SK-N-SH (cell line): ENCODE data around the gene AGBL4.

Source experiments
- CTCF ChIP-seq: fragments of 200-600 bp; sonication (generic); IDR thresholded peaks from 2 replicates; pipeline ENCODE4 v1.6.1; 2017; ENCODE audit warnings: antibody characterized with exemption, mild to moderate bottlenecking, moderate library complexity
- EZH2phosphoT487 ChIP-seq: fragments of 200-600 bp; sonication (generic); IDR thresholded peaks from 2 replicates; pipeline ENCODE4 v1.6.1; 2017; ENCODE audit warnings: low read depth, mixed run types, mild to moderate bottlenecking, antibody characterized with exemption, moderate library complexity, borderline replicate concordance
- FOXM1 ChIP-seq: IDR thresholded peaks from 2 replicates; pipeline ENCODE4 v1.4.0; 2012; ENCODE audit warnings: low read depth, mild to moderate bottlenecking
- GATA2 ChIP-seq: sonication (generic); formaldehyde crosslinking; IDR thresholded peaks from 2 replicates; pipeline ENCODE4 v1.5.0; 2020; ENCODE audit warnings: mild to moderate bottlenecking, missing genetic modification reagents
- PBX3 ChIP-seq: IDR thresholded peaks from 2 replicates; pipeline ENCODE4; 2012
- POLR2AphosphoS5 ChIP-seq: IDR thresholded peaks from 2 replicates; pipeline ENCODE4 v1.6.1; 2012; ENCODE audit warnings: low read depth, low read length
- RCOR1 ChIP-seq: fragments of 150-350 bp; IDR thresholded peaks from 2 replicates; pipeline ENCODE4 v1.6.1; 2017; ENCODE audit warnings: antibody characterized with exemption, low read length
- SIN3A ChIP-seq: IDR thresholded peaks from 2 replicates; pipeline ENCODE4 v1.6.1; 2012; ENCODE audit warnings: low read depth, mild to moderate bottlenecking, low read length, moderate library complexity, borderline replicate concordance
- SMC3 ChIP-seq: IDR thresholded peaks from 2 replicates; pipeline ENCODE4 v1.6.1; 2012; ENCODE audit warnings: low read depth, low read length, improper control_type of control experiment
- TAF1 ChIP-seq: IDR thresholded peaks from 2 replicates; pipeline ENCODE4 v1.6.1; 2012; ENCODE audit warnings: low read depth, mild to moderate bottlenecking, low read length, moderate library complexity, borderline replicate concordance
- YY1 ChIP-seq: IDR thresholded peaks from 2 replicates; pipeline ENCODE4 v1.4.0; 2012; ENCODE audit warnings: low read depth, mild to moderate bottlenecking
- TF ChIP-seq, protein P1 (sequence below): IDR thresholded peaks from 2 replicates; pipeline ENCODE4 v1.6.1; 2012; ENCODE audit warnings: mild to moderate bottlenecking, low read depth, low read length, moderate library complexity

DNA sequence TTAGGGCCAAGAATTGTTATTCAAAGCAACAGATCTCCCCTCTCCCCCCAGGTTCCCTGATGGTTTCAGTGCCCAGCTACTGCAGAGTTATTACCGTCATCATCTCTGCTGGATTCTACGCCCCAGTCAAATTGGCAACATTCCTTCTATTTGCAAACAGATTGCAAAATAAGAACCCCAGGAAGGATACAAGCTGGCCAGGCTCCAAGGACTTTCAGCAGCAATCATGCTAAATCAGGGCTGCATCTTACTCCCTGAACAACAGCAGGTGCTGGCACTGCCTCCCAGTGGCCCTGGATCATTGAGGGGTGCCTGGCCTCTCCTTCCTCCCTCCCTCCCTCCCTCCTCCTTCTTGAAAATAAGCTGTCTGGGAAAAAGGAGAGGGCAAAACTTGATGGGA is 725.5 kb downstream of the AGBL4 start:
- TF ChIP-seq CTCF (no peak), SMC3 (no peak), YY1 (no peak), RCOR1 (no peak), EZH2phosphoT487 (no peak), SIN3A (no peak), POLR2AphosphoS5 (no peak), FOXM1 (no peak), TAF1 (no peak), GATA2 (CRISPR knock-in tag) (no peak), PBX3 (no peak)
- TF ChIP-seq, protein P1, sequence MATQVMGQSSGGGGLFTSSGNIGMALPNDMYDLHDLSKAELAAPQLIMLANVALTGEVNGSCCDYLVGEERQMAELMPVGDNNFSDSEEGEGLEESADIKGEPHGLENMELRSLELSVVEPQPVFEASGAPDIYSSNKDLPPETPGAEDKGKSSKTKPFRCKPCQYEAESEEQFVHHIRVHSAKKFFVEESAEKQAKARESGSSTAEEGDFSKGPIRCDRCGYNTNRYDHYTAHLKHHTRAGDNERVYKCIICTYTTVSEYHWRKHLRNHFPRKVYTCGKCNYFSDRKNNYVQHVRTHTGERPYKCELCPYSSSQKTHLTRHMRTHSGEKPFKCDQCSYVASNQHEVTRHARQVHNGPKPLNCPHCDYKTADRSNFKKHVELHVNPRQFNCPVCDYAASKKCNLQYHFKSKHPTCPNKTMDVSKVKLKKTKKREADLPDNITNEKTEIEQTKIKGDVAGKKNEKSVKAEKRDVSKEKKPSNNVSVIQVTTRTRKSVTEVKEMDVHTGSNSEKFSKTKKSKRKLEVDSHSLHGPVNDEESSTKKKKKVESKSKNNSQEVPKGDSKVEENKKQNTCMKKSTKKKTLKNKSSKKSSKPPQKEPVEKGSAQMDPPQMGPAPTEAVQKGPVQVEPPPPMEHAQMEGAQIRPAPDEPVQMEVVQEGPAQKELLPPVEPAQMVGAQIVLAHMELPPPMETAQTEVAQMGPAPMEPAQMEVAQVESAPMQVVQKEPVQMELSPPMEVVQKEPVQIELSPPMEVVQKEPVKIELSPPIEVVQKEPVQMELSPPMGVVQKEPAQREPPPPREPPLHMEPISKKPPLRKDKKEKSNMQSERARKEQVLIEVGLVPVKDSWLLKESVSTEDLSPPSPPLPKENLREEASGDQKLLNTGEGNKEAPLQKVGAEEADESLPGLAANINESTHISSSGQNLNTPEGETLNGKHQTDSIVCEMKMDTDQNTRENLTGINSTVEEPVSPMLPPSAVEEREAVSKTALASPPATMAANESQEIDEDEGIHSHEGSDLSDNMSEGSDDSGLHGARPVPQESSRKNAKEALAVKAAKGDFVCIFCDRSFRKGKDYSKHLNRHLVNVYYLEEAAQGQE = no peak
